ENCODE data around the gene FGL2.
"Not testable (repeated sequence)": the region's sequence is repeated elsewhere in the genome, so short reads cannot be mapped to it uniquely, and the experiment has no call there.

The FGL2 gene

GRCh38 chr7:77209479-77210139, 10.0 kb upstream of the FGL2 start:
- no peak for ATAC-seq

GRCh38 chr7:77208416-77208815, 8.8 kb upstream of the FGL2 start:
- ATAC-seq = no peak

GRCh38 chr7:77205706-77206105, 6.1 kb upstream of the FGL2 start:
- no peak for ATAC-seq

- peak; percentile 57 to 71 for ATAC-seq
These were observed 2.9 kb upstream of the FGL2 start for GRCh38 chr7:77202481-77202976.

GRCh38 chr7:77200542-77200941, 923 bp upstream of the FGL2 start:
- ATAC-seq = no peak

- ATAC-seq = no peak
These were observed 2.5 kb downstream of the FGL2 start for GRCh38 chr7:77197141-77197540.

- no peak for ATAC-seq
These were observed 10.7 kb downstream of the FGL2 start for GRCh38 chr7:77188731-77189437.

- no peak for ATAC-seq
These were observed 13.8 kb downstream of the FGL2 start for GRCh38 chr7:77185866-77186265.

GRCh38 chr7:77184990-77185389, 14.6 kb downstream of the FGL2 start:
- ATAC-seq = no peak

- ATAC-seq = no peak
These were observed 15.2 kb downstream of the FGL2 start for GRCh38 chr7:77184463-77184862.

GRCh38 chr7:77182261-77182660, 17.4 kb downstream of the FGL2 start:
- ATAC-seq = no peak

GRCh38 chr7:77181734-77182133, 17.9 kb downstream of the FGL2 start:
- ATAC-seq = no peak

- ATAC-seq = no peak
These were observed 18.5 kb downstream of the FGL2 start for GRCh38 chr7:77181015-77181595.

GRCh38 chr7:77178024-77178423, 21.6 kb downstream of the FGL2 start:
- ATAC-seq = not testable (repeated sequence)

- not testable (repeated sequence) for ATAC-seq
These were observed 22.2 kb downstream of the FGL2 start for GRCh38 chr7:77177321-77177904.

- ATAC-seq = peak; percentile 46 to 53
These were observed 24.3 kb downstream of the FGL2 start for GRCh38 chr7:77175274-77175800.

- ATAC-seq = not testable (repeated sequence)
These were observed 25.2 kb downstream of the FGL2 start for GRCh38 chr7:77174418-77174817.

- ATAC-seq = not testable (repeated sequence)
These were observed 27.0 kb downstream of the FGL2 start for GRCh38 chr7:77172437-77173172.

- ATAC-seq = not testable (repeated sequence)
These were observed 28.5 kb downstream of the FGL2 start for GRCh38 chr7:77171073-77171472.

- peak; percentile 24 to 34 for ATAC-seq
These were observed 42.2 kb downstream of the FGL2 start for GRCh38 chr7:77157446-77157845.

- peak; percentile 76 to 77 for ATAC-seq
These were observed 42.6 kb downstream of the FGL2 start for GRCh38 chr7:77157034-77157433.

- ATAC-seq = peak; percentile 77 to 82
These were observed 43.8 kb downstream of the FGL2 start for GRCh38 chr7:77155601-77156377.
